Activated T-helper 1 cell treated with anti-CD3 and anti-CD28 coated beads, Interleukin-2, amount 50 U/mL, for 16 hours (primary cell): Measurements from ENCODE around the gene RRP1B.
A peak's percentile ranks its signal among the peaks of the same experiment; 100 is the strongest.

Experiments used
- DNase-seq, 2 donors: peaks; one replicate each; pipeline ENCODE4 v3.0.0-alpha.2; 2020; ENCODE audit warnings: low read depth in 1 of 2, low spot score in 1 of 2

The RRP1B gene

GRCh38 chr21:43720539-43721166, 61.3 kb downstream of the RRP1B start:
- DNase-seq: no peak

- no peak for DNase-seq
These were observed 61.8 kb downstream of the RRP1B start for GRCh38 chr21:43721206-43721605.

- no peak for DNase-seq
These were observed 62.6 kb downstream of the RRP1B start for GRCh38 chr21:43721939-43722338.

GRCh38 chr21:43723648-43724047, 64.3 kb downstream of the RRP1B start:
- DNase-seq: no peak

- no peak for DNase-seq
These were observed 67.5 kb downstream of the RRP1B start for GRCh38 chr21:43726686-43727518.

GRCh38 chr21:43727519-43728153, 68.3 kb downstream of the RRP1B start:
- no peak for DNase-seq

- no peak for DNase-seq
These were observed 68.8 kb downstream of the RRP1B start for GRCh38 chr21:43728154-43728466.

GRCh38 chr21:43728467-43729390, 69.4 kb downstream of the RRP1B start:
- DNase-seq: peak; percentile 43 to 64

GRCh38 chr21:43731476-43731875, 72.1 kb downstream of the RRP1B start:
- no peak for DNase-seq

- DNase-seq: no peak
These were observed 72.7 kb downstream of the RRP1B start for GRCh38 chr21:43731891-43732711.

- DNase-seq: no peak
These were observed 73.7 kb downstream of the RRP1B start for GRCh38 chr21:43733060-43733459.

GRCh38 chr21:43733529-43734071, 74.2 kb downstream of the RRP1B start:
- DNase-seq: no peak

- no peak for DNase-seq
These were observed 75.0 kb downstream of the RRP1B start for GRCh38 chr21:43734131-43734927.

- no peak for DNase-seq
These were observed 75.5 kb downstream of the RRP1B start for GRCh38 chr21:43734928-43735229.

- no peak for DNase-seq
These were observed 76.1 kb downstream of the RRP1B start for GRCh38 chr21:43735236-43736091.

GRCh38 chr21:43736224-43736883, 77.0 kb downstream of the RRP1B start:
- no peak for DNase-seq

- DNase-seq: no peak
These were observed 78.0 kb downstream of the RRP1B start for GRCh38 chr21:43737158-43737950.
